HG02943 (cell line): Measurements from ENCODE around the gene LMAN1L.

Experiments
- ATAC-seq: cut with Tn5 transposase; IDR thresholded peaks from one replicate; pipeline ENCODE4 v1.9.1; 2021; ENCODE audit warnings: mild to moderate bottlenecking, low read depth, moderate library complexity; ENCODE audit not compliant: unreplicated experiment

Gene LMAN1L

DNA sequence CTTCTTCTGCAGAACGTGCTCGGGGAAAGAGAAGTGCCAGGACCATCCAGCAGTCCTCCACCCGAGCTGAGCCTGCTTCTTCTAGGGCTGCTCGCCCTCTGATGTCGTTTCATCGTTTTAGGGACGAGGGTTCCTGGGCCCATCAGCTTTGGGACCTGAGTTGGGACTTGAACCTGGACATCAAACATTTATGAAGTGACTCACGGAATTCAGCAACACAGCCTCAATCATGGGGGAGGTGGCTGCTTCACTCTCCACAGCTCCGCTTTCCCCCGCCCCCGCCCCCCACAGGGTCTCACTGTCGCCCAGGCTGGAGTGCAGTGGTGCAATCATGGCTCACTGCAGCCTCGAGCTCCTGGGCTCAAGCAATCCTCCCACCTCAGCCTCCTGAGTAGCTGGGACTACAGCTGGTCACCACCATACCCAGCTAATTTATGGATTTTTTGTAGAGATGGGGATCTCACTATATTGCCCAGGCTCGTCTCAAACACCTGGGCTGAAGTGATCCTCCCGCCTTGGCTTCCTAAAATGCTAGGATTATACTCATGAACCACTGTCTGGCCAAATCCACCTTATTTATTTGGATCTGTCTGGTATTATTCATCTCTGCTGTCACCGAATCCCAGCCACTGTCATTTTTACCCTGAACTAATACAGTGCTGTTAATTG, 61.3 kb downstream of the LMAN1L start:
- no peak for ATAC-seq
